Body of pancreas (tissue), 4 donors: ENCODE data around the gene SERPINA4. TPM values are rescaled to one million over a fixed set of nuclear protein-coding genes. Genes with fewer than 3 reads are reported as not detected.
A peak's percentile ranks its signal among the peaks of the same experiment; 100 is the strongest.

Source experiments
- ATAC-seq: fragments of 150-250 bp; one replicate; pipeline ENCODE4 v1.9.1; 2016
- DNase-seq, 4 donors: peaks; one replicate each; pipeline ENCODE4 v3.0.0-alpha.2; 2019
- H3K27ac ChIP-seq, 4 donors: fragments of 200-600 bp; sonication (generic); 1 replicate in 3 of 4; 2 replicates in 1 of 4; pipeline versions ENCODE4 v1.5.1 to v1.6.1; 2016 to 2019; ENCODE audit warnings: mild to moderate bottlenecking in 1 of 4, mixed read lengths in 1 of 4, moderate library complexity in 1 of 4
- H3K27me3 ChIP-seq, 2 donors: fragments of 200-600 bp; sonication (generic); one replicate each; pipeline ENCODE4 v1.6.0; 2016; ENCODE audit warnings: mild to moderate bottlenecking in 1 of 2
- H3K36me3 ChIP-seq, 2 donors: fragments of 200-600 bp; sonication (generic); replicated peaks in 1 of 2; 2 replicates each; pipeline ENCODE4 v1.5.1; 2016; ENCODE audit warnings: low read depth in 2 of 2; ENCODE audit not compliant: insufficient read depth in 1 of 2
- H3K4me1 ChIP-seq: fragments of 200-600 bp; sonication (generic); one replicate; pipeline ENCODE4 v1.6.0; 2016
- H3K4me3 ChIP-seq, 2 donors: fragments of 200-600 bp; sonication (generic); 1 replicate in 1 of 2; 2 replicates in 1 of 2; pipeline ENCODE4 v1.5.1; 2016 to 2019
- H3K9me3 ChIP-seq, 3 donors: fragments of 200-600 bp; sonication (generic); 1 replicate in 2 of 3; 2 replicates in 1 of 3; pipeline ENCODE4 v1.5.1; 2016
- POLR2A ChIP-seq, 3 donors: fragments of 450-650 bp; IDR thresholded peaks; one replicate each; pipeline ENCODE4 v1.6.1; 2016; ENCODE audit warnings: antibody characterized with exemption in 3 of 3, mild to moderate bottlenecking in 2 of 3
- WGBS, 2 donors: methylation state at CpG; one replicate each; pipeline ENCODE4 v1.1.5; 2017; 5-methylcytosine and 5-hydroxymethylcytosine counted together
- intact Hi-C: fragments of 100-400 bp; cut with DNase I; formaldehyde crosslinking; loops from one replicate; pipeline ENCODE4 v1.15.1; 2023
- total RNA-seq, 2 donors: library from RNA; depleted of rRNA; stranded (reverse); fragments of >200 nt; gene quantifications; one replicate each; pipeline ENCODE4 v1.1.0, GENCODE V29; 2016
- TF ChIP-seq, protein P1 (sequence below), 7 experiments: fragments of 450-650 bp in 4 of 7; fragments of 200-600 bp in 3 of 7; sonication (generic) in 3 of 7; IDR thresholded peaks; one replicate each; pipeline ENCODE4 v1.5.1; 2016 to 2019; ENCODE audit warnings: antibody characterized with exemption in 7 of 7

Gene SERPINA4, protein sequence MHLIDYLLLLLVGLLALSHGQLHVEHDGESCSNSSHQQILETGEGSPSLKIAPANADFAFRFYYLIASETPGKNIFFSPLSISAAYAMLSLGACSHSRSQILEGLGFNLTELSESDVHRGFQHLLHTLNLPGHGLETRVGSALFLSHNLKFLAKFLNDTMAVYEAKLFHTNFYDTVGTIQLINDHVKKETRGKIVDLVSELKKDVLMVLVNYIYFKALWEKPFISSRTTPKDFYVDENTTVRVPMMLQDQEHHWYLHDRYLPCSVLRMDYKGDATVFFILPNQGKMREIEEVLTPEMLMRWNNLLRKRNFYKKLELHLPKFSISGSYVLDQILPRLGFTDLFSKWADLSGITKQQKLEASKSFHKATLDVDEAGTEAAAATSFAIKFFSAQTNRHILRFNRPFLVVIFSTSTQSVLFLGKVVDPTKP
- 10 to 100 TPM; 42.8 to 57.6 TPM for total RNA-seq

DNA sequence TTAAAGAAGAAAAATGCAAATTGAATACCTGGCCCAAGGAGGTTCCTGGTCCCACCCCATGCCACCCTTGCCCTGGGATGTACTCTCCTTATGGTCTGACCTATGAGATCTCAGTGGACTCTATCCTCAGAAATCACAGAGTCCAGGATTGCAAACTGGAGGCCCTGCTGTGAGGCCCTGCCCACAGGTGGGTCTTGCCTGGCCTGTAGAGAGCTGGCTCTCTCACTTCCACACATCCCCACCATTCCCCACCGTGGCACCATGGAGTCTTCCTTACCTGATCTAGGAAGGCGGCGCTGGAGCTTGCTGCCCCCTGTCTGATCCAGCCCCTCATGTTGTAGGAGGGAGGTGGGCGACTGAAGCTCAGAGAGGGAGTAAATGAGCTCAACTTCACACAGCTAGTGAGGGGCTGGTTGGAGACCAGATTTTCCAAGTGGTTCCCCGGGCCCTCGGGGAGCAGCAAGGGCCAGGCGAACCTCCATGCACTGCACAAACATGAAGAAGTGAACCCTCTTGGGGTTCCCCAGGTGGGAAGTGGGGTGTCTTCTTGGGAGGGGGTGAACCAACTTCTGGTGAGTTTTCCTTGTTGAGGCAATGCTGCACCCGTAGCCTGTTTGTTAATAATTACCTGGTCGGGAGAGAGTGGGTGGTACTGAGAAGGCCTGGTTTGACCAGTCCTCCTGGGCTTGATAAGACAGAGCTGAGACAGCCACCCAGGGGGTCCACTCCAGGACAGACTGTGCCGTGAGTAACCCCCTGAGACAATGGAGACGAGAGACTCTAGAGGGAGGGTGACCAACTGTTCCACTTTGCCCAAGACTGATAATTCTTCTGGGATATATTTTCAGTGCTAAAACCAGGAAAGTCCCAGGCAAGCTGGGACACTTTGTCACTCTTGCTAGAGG is at the start of gene SERPINA4:
Gene SERPINA4 (plus strand): TSS at position 692 of the 905 bp plus-strand sequence. CDS start 2,041 bp downstream, outside the sequence.
- ATAC-seq (peak; percentile 85), DNase-seq (peak; percentile 60 to 80 (median 75))
- Histone ChIP-seq H3K27me3 (no peaks in the 10 kb centered on the region), H3K27ac (peak within 1 kb of the TSS; percentile 63 to 92 (median 86)), H3K36me3 (peaks cover 0 to 1% of the 10 kb centered on the region in 2 donors), H3K9me3 (no peaks in the 10 kb centered on the region), H3K4me1 (peaks cover 56% of the 10 kb centered on the region), H3K4me3 (peak within 1 kb of the TSS; percentile 25 to 48)
- intact Hi-C loops, result loop anchor here (10.0 kb wide), 1 partner anchor 54 kb away; the partner anchor contains the start of gene SERPINA3
- 50 to 78% methylated on average over 7 to 11 of the region's 11 CpGs for WGBS, 2 donors
- TF ChIP-seq POLR2A (IDR thresholded peaks at IDR 0.05), result peak; percentile 28 to 79 (median 74)
- TF ChIP-seq, protein P1, sequence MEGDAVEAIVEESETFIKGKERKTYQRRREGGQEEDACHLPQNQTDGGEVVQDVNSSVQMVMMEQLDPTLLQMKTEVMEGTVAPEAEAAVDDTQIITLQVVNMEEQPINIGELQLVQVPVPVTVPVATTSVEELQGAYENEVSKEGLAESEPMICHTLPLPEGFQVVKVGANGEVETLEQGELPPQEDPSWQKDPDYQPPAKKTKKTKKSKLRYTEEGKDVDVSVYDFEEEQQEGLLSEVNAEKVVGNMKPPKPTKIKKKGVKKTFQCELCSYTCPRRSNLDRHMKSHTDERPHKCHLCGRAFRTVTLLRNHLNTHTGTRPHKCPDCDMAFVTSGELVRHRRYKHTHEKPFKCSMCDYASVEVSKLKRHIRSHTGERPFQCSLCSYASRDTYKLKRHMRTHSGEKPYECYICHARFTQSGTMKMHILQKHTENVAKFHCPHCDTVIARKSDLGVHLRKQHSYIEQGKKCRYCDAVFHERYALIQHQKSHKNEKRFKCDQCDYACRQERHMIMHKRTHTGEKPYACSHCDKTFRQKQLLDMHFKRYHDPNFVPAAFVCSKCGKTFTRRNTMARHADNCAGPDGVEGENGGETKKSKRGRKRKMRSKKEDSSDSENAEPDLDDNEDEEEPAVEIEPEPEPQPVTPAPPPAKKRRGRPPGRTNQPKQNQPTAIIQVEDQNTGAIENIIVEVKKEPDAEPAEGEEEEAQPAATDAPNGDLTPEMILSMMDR (IDR thresholded peaks at IDR 0.05), result no peak

DNA sequence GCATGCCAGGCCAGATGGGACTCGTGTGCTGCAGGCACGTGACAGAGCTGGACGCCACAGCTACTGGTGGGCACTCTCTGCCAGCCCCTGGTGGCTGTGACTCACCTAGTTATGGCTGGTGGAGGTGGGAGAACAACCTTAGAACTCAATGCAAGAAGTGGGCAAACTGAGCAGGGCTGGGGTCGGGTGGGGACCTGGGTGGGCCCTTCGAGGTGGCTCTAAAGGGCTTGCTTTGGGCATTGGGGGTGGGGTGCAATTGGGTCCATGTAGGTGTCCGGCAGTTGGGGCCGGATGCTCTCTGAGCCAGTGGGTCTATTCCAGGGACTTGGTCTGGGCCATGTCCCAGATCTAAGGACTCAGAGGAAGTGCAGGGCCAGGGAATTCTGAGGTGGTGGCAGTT is 46.9 kb upstream of the SERPINA4 start:
- Histone ChIP-seq H3K27me3 (no peaks in the 10 kb centered on the region), H3K27ac (no peak overlapping the region), H3K4me1 (no peaks in the 10 kb centered on the region), H3K9me3 (no peaks in the 10 kb centered on the region), H3K4me3 (no peak overlapping the region), H3K36me3 (no peaks in the 10 kb centered on the region)
- intact Hi-C loops, result no loop called here
- no peak for ATAC-seq
- no peak for DNase-seq
- WGBS, 2 donors, result 77% methylated on average over 5 to 7 of the region's 7 CpGs
- TF ChIP-seq POLR2A (IDR thresholded peaks at IDR 0.05), result no peak
- TF ChIP-seq, protein P1 (IDR thresholded peaks at IDR 0.05), result no peak

DNA sequence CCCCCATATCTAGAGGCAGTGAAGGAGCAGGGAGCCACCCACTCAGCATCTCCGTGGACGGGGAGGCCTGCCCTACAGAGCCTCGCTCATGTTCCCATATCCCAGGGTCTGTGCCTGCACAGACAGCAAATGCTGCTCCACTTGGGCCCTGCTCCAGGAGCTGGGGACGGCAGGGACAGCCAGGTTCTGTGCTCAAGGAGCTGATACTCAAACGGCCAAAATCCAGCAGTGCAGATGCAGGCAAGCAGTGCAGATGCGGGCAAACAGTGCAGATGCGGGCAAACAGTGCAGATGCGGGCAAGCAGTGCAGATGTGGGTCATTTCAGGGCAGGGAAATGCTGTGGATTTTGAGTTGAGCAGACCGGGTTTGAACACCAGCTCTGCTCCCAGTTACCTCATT is 45.8 kb upstream of the SERPINA4 start:
- H3K9me3 ChIP-seq, result no peaks in the 10 kb centered on the region
- ATAC-seq, result no peak
- no peaks in the 10 kb centered on the region for H3K27me3 ChIP-seq
- TF ChIP-seq, protein P1 (IDR thresholded peaks at IDR 0.05), result no peak
- no peak for TF ChIP-seq POLR2A (IDR thresholded peaks at IDR 0.05)
- intact Hi-C loops, result no loop called here
- H3K4me3 ChIP-seq, result no peak overlapping the region
- H3K27ac ChIP-seq, result no peak overlapping the region
- DNase-seq, result no peak
- H3K4me1 ChIP-seq, result no peaks in the 10 kb centered on the region
- H3K36me3 ChIP-seq, result no peaks in the 10 kb centered on the region
- 79 to 80% methylated on average over 4 to 9 of the region's 9 CpGs for WGBS, 2 donors

DNA sequence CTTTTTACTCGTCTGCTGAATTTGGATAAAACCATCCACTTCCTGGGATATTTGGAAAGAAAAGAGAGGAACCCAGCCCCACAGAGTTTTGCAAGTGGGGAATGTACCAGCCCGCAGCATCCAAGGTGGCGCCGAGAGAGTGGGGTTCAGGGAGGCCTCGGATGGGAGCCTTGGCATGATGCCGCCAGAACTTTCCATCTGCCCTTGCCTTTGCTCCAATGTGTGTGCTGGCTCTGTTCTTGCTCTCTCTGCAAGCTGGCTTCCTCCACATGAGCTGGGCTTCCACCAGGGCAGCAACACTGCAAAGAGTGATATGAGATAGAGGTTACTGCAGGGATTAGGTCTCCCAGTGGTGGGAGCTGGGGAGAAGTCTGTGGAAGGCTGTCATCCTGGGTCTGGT is 45.4 kb upstream of the SERPINA4 start:
- 64 to 75% methylated on average over 2 to 6 of the region's 6 CpGs for WGBS, 2 donors
- no peak for TF ChIP-seq POLR2A (IDR thresholded peaks at IDR 0.05)
- TF ChIP-seq, protein P1 (IDR thresholded peaks at IDR 0.05), result no peak

More for the DNA sequence above, 45.4 kb upstream of the SERPINA4 start:
- H3K4me1 ChIP-seq, result no peaks in the 10 kb centered on the region
- ATAC-seq (no peak), DNase-seq (no peak)
- no peaks in the 10 kb centered on the region for H3K27me3 ChIP-seq
- no peak overlapping the region for H3K4me3 ChIP-seq
- no peak overlapping the region for H3K27ac ChIP-seq
- no peaks in the 10 kb centered on the region for H3K9me3 ChIP-seq
- intact Hi-C loops, result no loop called here
- H3K36me3 ChIP-seq, result no peaks in the 10 kb centered on the region
